ENCODE data around the gene LTBP1. TPM values are rescaled to one million over a fixed set of nuclear protein-coding genes. Genes with fewer than 3 reads are reported as not detected.

Gene LTBP1
- total RNA-seq, 2 experiments from 2014 or later: 0.03 to 0.24 TPM

DNA sequence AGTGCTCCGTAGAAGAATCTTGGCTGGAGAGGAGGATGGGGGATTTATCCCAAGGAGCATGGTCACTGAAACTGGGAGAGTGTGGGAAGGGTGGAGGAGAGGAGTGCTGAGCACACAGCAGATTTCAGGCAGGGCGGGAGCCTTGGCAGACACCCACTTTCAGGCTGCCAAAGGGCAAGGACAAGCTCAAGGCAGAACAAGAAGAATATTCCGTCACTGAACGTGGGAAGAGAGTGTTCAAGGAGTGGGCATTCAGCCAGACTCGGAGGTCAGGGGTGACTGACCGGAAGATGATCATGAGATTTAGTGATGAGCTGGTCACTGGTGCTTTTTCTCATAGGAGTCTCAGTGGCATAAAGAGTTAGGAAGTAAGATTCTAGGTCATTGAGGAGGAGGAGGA lies 393.5 kb downstream of the LTBP1 start:
- peaks cover 15% of the 10 kb centered on the region for H3K27me3 Mint-ChIP-seq (ENCODE audit: low read depth)
- no peaks in the 10 kb centered on the region for H3K36me3 Mint-ChIP-seq (ENCODE audit: low read depth)
- ChIA-PET CTCF (no interaction called here), POLR2A (no interaction called here)
- H3K4me3 Mint-ChIP-seq: no peak overlapping the region
- no peak for ATAC-seq
- H3K9me3 Mint-ChIP-seq (ENCODE audit: insufficient read depth): no peaks in the 10 kb centered on the region
- no peak for DNase-seq
- H3K4me1 Mint-ChIP-seq (ENCODE audit: low read depth): peaks cover 21% of the 10 kb centered on the region
- H3K27ac Mint-ChIP-seq: no peak overlapping the region

DNA sequence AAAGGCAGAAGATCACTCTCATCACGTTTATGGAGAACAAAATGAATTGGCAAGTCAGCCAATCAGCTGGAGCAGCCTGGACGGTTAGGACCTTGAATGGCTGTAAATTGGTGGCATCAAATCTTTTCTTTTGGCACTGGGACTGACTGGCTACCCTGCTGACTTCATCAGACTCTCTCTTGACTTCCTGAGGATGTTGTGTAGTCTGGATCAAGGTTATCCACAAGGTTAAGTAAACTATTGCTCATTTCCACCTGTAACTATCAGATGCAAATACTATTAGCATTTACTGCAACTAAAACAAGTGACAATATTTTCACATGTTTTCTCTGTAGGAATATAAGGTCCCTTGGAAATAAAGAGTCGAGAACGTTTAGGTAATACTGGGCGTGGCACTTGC lies 395.4 kb downstream of the LTBP1 start:
- H3K4me3 Mint-ChIP-seq: no peak overlapping the region
- peaks cover 12% of the 10 kb centered on the region for H3K27me3 Mint-ChIP-seq (ENCODE audit: low read depth)
- ChIA-PET CTCF (no interaction called here), POLR2A (no interaction called here)
- ATAC-seq: no peak
- no peak overlapping the region for H3K27ac Mint-ChIP-seq
- DNase-seq: no peak
- H3K36me3 Mint-ChIP-seq (ENCODE audit: low read depth): no peaks in the 10 kb centered on the region
- peaks cover 21% of the 10 kb centered on the region for H3K4me1 Mint-ChIP-seq (ENCODE audit: low read depth)
- H3K9me3 Mint-ChIP-seq (ENCODE audit: insufficient read depth): no peaks in the 10 kb centered on the region

DNA sequence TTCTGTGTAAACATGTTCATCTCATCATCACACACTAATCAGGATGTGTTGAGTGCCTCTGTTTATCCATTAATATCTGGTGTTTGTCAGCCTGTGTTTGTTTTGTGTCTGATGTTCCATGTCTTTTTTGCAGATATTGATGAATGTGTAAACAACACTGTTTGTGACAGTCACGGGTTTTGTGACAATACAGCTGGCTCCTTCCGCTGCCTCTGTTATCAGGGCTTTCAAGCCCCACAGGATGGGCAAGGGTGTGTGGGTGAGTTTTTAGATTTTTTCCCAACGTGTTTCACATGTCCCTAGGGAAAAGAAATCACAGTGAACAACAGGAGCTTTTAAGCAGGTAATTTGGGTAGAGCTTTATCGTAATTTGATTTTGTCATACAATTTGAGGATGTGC lies 396.0 kb downstream of the LTBP1 start:
- Mint-ChIP-seq H3K27ac (no peak overlapping the region), H3K4me3 (no peak overlapping the region), H3K4me1 (ENCODE audit: low read depth) (peaks cover 21% of the 10 kb centered on the region), H3K36me3 (ENCODE audit: low read depth) (no peaks in the 10 kb centered on the region), H3K9me3 (ENCODE audit: insufficient read depth) (no peaks in the 10 kb centered on the region), H3K27me3 (ENCODE audit: low read depth) (peaks cover 12% of the 10 kb centered on the region)
- ChIA-PET POLR2A (no interaction called here), CTCF (no interaction called here)
- DNase-seq: no peak
- ATAC-seq: no peak

DNA sequence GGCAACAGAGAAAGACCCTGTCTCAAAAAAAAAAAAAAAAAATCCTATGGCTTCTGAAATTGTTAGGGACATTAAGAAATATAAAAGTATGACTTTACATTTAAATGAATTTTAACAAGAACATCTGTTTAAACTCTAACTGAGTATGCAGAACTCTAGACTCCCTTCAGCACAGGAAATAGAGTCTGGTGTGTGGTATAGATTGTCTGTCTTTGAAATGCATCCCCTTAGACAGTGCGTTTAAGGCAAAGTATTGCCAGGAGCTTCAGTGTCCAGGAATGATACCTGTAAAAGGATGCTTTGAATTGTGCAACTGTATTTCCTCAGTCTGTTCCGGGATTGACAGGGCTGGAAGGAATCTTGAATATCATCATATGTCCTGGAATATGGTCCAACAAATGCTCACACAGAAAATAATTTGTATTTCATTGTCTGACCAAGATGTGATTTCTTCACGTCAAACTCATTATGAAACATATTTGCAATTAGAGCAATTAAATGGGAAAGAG lies 396.7 kb downstream of the LTBP1 start:
- CTCF ChIA-PET: no interaction called here

DNA sequence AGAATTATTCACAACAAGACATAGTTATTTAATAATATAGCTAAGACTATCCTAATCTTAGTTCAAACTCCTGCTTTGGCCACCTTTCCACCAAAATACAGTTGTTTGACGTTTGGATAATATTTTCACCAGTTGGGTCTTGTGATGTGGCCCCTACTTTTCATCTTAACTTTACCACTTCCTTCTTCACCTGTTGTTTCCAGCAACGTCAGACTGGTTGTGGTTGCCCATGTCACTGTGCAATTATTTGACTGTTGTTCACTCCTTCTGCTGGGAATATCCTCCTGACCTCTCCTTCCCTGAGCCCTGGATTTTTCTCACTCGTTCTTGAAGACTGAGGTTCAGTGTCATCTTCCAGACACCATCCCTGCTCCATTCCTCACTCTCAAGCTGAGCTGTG lies 397.5 kb downstream of the LTBP1 start:
- DNase-seq: peak; percentile 41
- POLR2A ChIA-PET: no interaction called here

More for the DNA sequence above, 396.7 kb downstream of the LTBP1 start:
- Mint-ChIP-seq H3K27ac (no peak overlapping the region), H3K36me3 (ENCODE audit: low read depth) (no peaks in the 10 kb centered on the region), H3K9me3 (ENCODE audit: insufficient read depth) (no peaks in the 10 kb centered on the region), H3K4me3 (no peak overlapping the region), H3K4me1 (ENCODE audit: low read depth) (peaks cover 21% of the 10 kb centered on the region), H3K27me3 (ENCODE audit: low read depth) (peaks cover 12% of the 10 kb centered on the region)
- POLR2A ChIA-PET: no interaction called here
- ATAC-seq (no peak), DNase-seq (no peak)

DNA sequence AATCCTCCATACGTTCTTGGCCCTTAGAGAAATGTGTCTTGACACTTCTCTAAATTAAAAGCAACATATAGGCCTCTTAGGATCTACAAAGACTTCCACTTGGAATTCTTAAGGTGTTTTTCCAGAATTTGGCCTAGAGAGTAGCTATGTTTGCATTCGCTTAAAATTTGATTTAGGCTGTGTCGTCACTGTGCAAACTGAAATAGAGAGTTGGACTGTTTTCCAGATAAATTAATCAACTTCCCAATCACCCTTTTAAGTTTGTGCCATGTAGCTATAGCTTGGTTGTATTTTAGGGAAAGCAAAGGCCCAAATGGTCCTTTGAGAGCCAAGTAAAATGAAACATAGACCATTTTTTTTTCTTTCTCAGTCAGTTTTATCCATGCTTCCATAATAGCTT lies 401.1 kb downstream of the LTBP1 start:
- ChIA-PET POLR2A (no interaction called here), CTCF (no interaction called here)
- Mint-ChIP-seq H3K4me3 (no peak overlapping the region), H3K27ac (no peak overlapping the region), H3K27me3 (ENCODE audit: low read depth) (peaks cover 5% of the 10 kb centered on the region), H3K9me3 (ENCODE audit: insufficient read depth) (no peaks in the 10 kb centered on the region), H3K4me1 (ENCODE audit: low read depth) (peaks cover 16% of the 10 kb centered on the region), H3K36me3 (ENCODE audit: low read depth) (no peaks in the 10 kb centered on the region)
- DNase-seq: no peak
- no peak for ATAC-seq

More for the DNA sequence above, 397.5 kb downstream of the LTBP1 start:
- H3K4me3 Mint-ChIP-seq: no peak overlapping the region
- H3K27ac Mint-ChIP-seq: no peak overlapping the region
- no peaks in the 10 kb centered on the region for H3K9me3 Mint-ChIP-seq (ENCODE audit: insufficient read depth)
- no peaks in the 10 kb centered on the region for H3K36me3 Mint-ChIP-seq (ENCODE audit: low read depth)
- H3K4me1 Mint-ChIP-seq (ENCODE audit: low read depth): peaks cover 21% of the 10 kb centered on the region
- CTCF ChIA-PET: interaction anchor here (1.3 kb wide), 1 partner anchor 28 kb away, joined by 4 read pairs; no protein-coding TSS in a partner anchor
- peaks cover 8% of the 10 kb centered on the region for H3K27me3 Mint-ChIP-seq (ENCODE audit: low read depth)
- ATAC-seq: peak; percentile 69

DNA sequence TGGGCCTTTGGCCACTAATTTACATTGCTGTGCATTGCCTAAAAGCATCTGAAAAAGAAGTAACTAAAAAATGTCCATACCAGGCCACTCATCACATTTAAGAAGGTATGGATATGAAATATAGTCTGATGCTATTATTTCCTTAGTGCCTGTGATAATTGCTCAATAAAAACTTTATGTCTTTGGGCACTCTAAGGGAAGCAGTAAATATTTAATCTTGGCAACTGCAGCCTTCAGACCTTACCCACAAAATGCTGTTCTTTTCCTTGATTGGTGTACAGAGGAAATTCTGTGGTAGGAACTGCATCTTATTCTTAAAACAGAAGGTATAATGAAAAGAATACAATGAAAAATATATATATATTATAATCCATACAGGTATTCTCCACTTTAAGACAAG lies 403.9 kb downstream of the LTBP1 start:
- Mint-ChIP-seq H3K36me3 (ENCODE audit: low read depth) (no peaks in the 10 kb centered on the region), H3K27ac (no peak overlapping the region), H3K4me1 (ENCODE audit: low read depth) (no peaks in the 10 kb centered on the region), H3K27me3 (ENCODE audit: low read depth) (peaks cover 5% of the 10 kb centered on the region), H3K4me3 (no peak overlapping the region), H3K9me3 (ENCODE audit: insufficient read depth) (peaks cover 5% of the 10 kb centered on the region)
- ChIA-PET POLR2A (no interaction called here), CTCF (no interaction called here)
- DNase-seq (no peak), ATAC-seq (no peak)

DNA sequence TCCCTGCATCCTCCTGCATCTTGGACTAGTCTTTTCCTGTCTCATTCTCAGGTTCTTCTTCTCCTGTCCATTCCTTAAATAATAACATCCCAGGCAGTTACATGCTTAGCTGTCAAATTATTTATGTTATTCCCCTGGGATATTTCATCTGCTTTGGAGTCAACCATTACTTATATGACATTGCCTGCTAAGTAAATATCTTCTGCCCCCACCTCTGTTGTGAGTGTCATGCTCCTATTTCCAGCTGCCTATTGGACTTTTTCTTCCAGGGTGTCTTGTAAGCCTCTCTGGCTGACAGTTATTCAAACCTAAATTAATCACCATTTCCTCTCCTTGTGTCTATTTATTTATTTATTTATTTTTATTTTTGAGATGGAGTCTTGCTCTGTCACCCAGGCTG lies 405.0 kb downstream of the LTBP1 start:
- Mint-ChIP-seq H3K36me3 (ENCODE audit: low read depth) (peaks cover 6% of the 10 kb centered on the region), H3K4me1 (ENCODE audit: low read depth) (no peaks in the 10 kb centered on the region), H3K9me3 (ENCODE audit: insufficient read depth) (peaks cover 11% of the 10 kb centered on the region), H3K27me3 (ENCODE audit: low read depth) (peaks cover 5% of the 10 kb centered on the region), H3K4me3 (no peak overlapping the region), H3K27ac (no peak overlapping the region)
- ATAC-seq: no peak
- POLR2A ChIA-PET: no interaction called here
- CTCF ChIA-PET: no interaction called here
- no peak for DNase-seq

DNA sequence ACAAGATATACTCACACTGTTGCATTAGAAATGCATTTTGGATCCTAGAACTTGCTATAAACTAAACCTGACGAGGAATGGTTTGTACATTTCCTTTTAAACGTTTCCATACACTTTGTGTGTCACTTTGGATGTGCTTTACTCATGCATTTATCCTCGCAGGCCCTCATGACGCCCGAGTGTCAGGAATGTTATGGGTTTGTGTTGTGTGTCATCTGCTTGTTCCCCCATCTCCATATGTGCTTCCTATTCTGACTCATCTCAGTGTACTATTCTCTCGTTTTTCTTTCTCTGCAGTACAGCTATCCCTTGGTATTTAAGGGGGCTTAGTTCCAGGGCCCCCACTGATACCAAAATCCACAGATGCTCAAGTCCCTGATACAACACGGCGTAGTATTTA lies 408.2 kb downstream of the LTBP1 start:
- H3K9me3 Mint-ChIP-seq (ENCODE audit: insufficient read depth): peaks cover 17% of the 10 kb centered on the region
- no peaks in the 10 kb centered on the region for H3K4me1 Mint-ChIP-seq (ENCODE audit: low read depth)
- H3K27me3 Mint-ChIP-seq (ENCODE audit: low read depth): peaks cover 5% of the 10 kb centered on the region
- no peak overlapping the region for H3K27ac Mint-ChIP-seq
- ATAC-seq (no peak), DNase-seq (no peak)
- ChIA-PET POLR2A (no interaction called here), CTCF (no interaction called here)
- H3K36me3 Mint-ChIP-seq (ENCODE audit: low read depth): peaks cover 7% of the 10 kb centered on the region
- H3K4me3 Mint-ChIP-seq: no peak overlapping the region

DNA sequence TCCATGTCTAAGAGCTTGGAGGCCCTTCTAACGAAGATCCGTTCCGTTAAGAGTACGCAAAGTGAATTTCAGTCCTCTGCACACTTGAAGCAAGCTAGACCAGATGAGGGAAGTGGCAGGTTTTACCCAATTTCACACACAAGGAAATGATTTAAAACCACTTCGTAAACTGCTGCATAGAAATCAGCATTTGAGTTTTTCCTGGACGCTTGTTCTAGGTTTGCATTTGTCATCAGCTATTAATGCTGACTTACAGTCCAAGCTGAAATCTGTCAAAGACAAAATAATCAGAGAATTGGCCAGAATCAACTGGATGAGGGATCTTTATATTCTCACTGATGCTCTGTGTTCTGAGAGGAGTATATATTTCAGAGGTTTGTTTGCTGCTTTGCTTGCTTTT lies 412.1 kb downstream of the LTBP1 start:
- no peak for DNase-seq
- Mint-ChIP-seq H3K27ac (no peak overlapping the region), H3K4me1 (ENCODE audit: low read depth) (peaks cover 4% of the 10 kb centered on the region), H3K36me3 (ENCODE audit: low read depth) (peaks cover 7% of the 10 kb centered on the region), H3K4me3 (no peak overlapping the region), H3K27me3 (ENCODE audit: low read depth) (no peaks in the 10 kb centered on the region), H3K9me3 (ENCODE audit: insufficient read depth) (peaks cover 17% of the 10 kb centered on the region)
- ATAC-seq: no peak
- POLR2A ChIA-PET: no interaction called here
- CTCF ChIA-PET: interaction anchor here (0.6 to 1.7 kb wide), 2 partner anchors 13 to 52 kb away, joined by 3 to 5 read pairs; no protein-coding TSS in a partner anchor

DNA sequence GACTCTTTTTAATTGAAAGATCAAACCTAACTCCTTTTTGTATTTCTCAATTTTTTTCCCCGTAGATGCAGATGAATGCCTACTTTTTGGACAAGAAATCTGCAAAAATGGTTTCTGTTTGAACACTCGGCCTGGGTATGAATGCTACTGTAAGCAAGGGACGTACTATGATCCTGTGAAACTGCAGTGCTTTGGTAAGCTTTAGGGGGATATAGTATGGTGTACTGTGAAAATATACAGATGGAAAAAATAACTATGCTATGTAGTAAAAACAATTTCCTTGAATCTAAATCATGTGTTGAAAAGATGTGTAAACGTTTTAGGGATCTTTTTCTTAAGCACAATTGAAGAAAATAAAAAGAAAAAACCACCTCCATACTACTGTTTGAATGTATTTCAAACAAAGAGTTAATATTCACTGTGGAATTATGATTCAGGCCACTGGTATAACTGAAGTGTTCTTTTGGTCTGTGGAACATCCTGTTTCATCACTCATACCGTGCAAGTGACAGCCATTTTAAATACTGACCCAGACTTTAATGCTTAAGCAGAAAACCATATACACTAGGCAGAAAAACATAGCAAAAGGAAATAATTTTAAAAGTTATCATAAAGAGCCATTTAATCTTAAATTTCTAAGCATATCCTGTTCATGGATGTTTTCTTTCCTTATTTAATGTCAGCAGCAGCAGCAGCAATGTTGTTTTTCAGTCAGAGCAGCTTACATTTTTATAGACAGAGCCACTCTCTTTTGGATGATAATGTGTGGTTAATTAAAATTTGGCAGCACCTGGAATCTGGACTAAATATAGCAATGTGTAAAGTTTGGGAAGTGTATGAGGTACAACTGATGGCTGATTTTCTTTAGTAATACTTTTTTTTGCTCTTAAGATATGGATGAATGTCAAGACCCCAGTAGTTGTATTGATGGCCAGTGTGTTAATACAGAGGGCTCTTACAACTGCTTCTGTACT lies 416.9 kb downstream of the LTBP1 start:
- H3K9me3 Mint-ChIP-seq (ENCODE audit: insufficient read depth): no peaks in the 10 kb centered on the region
- ChIA-PET CTCF (interaction anchor here (1.4 kb wide), 1 partner anchor 16 kb away, joined by 4 read pairs; no protein-coding TSS in a partner anchor), POLR2A (no interaction called here)
- H3K4me1 Mint-ChIP-seq (ENCODE audit: low read depth): peaks cover 6% of the 10 kb centered on the region
- DNase-seq (no peak), ATAC-seq (no peak)
- no peak overlapping the region for H3K27ac Mint-ChIP-seq
- peaks cover 10% of the 10 kb centered on the region for H3K27me3 Mint-ChIP-seq (ENCODE audit: low read depth)
- no peaks in the 10 kb centered on the region for H3K36me3 Mint-ChIP-seq (ENCODE audit: low read depth)
- H3K4me3 Mint-ChIP-seq: no peak overlapping the region

DNA sequence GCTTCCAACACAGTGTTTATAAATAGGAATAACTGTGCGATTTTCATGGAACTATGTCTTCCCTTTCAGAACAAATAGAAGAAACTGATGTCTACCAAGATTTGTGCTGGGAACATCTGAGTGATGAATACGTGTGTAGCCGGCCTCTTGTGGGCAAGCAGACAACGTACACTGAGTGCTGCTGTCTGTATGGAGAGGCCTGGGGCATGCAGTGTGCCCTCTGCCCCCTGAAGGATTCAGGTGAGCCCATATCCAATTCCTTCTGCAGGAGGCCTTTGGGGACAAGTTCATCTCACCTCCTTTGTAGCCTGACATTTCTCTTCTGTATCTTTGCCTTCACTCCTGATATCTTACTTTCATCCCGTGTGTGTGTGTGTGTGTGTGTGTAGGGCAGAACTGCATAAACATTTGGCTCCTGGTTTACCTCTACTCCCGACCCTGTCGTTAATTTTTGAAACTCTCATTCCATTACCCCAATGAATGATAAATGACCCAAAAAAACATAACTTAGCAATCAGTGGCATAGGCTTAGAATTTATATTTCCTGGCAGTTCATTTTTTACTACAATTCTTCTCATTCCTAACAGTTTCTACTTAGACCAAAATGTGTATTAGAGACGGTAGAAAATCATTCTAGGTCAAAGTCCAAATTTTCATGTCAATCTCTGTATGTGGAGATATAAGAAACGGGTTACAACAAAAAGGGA lies 418.7 kb downstream of the LTBP1 start:
- POLR2A ChIA-PET: no interaction called here
- Mint-ChIP-seq H3K4me3 (no peak overlapping the region), H3K27me3 (ENCODE audit: low read depth) (peaks cover 10% of the 10 kb centered on the region), H3K36me3 (ENCODE audit: low read depth) (no peaks in the 10 kb centered on the region), H3K9me3 (ENCODE audit: insufficient read depth) (no peaks in the 10 kb centered on the region), H3K4me1 (ENCODE audit: low read depth) (peaks cover 6% of the 10 kb centered on the region), H3K27ac (no peak overlapping the region)
- CTCF ChIA-PET: interaction anchor here (1.6 kb wide), 1 partner anchor 14 kb away, joined by 5 read pairs; no protein-coding TSS in a partner anchor
- no peak for DNase-seq
- ATAC-seq: no peak

Data from activated CD8-positive, alpha-beta T cell treated with anti-CD3 and anti-CD28 coated beads, Interleukin-2, amount 10 ng/mL, durations not matched to agents 7 days and 5 days (primary cell).